Fibroblast of gingiva (primary cell): ENCODE data around the gene CRADD.
A peak's percentile ranks its signal among the peaks of the same experiment; 100 is the strongest.
"Not testable (repeated sequence)": the region's sequence is repeated elsewhere in the genome, so short reads cannot be mapped to it uniquely, and the experiment has no call there.

ENCODE experiments used
- DNase-seq: peaks from one replicate; pipeline ENCODE4 v3.0.0-alpha.2; 2011; ENCODE audit warnings: low read depth

The CRADD gene

DNA sequence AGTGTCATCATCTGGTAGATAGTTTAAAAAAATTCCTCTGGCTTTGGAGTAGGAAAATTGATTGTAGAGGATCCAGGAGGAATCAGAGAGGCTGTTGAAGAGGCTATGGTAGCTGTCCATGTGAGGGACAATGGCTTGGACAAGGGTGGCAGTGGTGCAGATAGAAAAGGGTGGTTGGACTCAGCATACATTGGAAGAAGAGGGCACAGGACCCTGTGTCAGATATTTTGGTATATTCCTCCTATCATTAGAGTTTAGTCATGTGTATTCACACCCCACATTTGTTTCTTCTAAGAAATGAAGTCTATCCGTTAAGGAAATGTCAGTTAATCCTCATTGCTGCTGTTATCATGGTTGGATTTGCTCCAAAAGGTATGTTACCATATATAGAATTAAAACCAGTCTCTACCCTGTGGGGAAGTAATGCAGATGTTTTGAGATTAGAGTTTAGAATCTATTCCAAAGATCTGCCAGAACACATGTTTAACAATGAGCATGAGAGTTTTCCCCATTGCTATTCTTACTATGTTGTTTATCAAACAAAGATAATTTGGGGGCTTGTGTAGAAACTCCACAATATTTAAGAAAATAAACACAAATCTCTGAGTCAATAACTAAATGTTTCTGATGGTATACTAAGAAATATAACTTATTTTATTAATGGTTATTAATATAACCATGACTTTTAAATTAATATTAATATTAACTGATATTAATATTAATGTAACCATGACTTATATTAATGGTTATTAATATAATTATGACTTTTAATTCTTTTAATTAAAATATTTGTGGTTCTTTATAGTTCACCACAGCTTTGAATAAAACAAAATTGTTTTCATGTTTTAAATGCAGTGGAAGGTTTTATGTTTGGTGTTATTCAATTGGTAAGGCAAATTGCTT, 80.9 kb downstream of the CRADD start:
- no peak for DNase-seq

DNA sequence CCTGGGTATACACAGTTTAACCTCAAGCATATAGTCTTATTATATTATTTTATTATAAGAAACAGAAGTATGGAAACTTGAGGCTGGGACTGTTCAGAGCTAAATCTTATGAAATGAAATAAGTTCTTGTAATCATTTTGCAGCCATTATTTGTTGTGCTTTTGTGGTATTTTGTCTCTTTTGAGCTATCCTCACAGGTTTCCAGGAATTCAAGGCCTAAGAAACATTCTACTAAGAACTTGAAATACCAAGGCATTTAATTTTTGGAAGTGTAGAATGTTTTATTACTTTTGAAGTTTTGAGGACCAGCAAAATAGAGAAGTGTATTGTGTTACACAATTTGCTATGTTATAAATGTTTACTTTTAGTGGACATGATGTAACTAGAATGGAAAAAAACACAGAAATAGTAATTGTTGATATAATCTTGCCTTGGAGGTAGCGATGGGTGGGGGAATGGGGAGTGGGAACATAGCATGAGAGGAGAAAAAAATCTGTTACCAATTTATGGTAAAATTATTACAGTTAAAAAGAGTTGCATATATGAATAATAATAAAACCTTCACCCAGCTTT, 81.7 kb downstream of the CRADD start:
- DNase-seq, result peak; percentile 55

DNA sequence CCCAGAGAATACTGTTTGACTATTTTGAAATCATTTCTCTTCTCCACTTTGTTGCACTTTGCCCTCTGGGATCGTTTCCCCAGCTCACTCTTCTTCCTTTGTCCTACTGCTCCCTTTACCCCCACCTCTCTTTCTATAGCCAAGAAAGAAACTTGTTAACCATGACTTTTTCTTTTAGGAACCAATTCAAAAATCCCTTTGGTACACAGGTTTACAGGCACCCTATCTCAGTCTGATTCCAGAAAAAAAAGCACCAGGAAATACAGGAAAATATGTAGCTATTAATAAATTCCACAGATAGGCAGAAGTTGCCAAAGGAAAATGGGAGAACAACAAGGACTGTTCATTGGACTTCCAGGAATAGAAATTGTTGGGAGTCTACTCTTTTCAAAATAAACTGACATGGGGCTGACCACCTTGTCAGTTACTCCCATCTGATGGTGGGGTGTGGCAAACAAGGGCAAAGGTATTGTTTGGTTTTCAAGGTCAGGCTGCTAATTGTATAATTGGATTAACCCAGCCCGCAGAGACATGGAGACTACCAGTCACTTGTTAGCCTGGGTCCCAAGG, 82.4 kb downstream of the CRADD start:
- peak; percentile 27 for DNase-seq

DNA sequence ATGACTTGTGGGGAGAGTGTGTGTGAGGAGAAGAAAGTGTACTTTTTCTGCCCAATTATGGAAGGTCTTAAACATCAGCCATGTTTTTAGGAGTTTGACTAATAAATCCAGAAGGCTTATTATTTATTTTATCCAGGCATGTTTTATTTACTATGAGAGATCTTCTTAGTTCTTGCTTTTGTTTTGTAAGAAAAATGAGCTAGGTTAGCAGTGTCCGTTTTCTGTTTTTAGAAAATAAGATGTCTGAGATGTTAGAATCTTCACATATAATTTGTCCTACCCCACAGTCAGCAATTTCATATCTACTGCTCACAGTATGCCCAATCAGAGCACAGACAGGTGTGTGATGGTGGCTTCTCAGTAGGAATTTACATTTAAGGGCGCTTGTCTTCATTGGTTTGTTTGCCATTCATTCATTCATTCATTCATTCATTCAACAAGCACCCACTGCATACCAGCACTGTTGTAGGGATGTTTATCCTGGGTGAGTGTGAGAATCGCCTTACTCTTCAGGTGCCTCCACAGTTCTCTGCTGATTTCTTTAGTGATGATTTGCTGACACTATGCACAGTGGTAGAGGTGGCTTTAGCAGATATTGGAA, 83.2 kb downstream of the CRADD start:
- no peak for DNase-seq

DNA sequence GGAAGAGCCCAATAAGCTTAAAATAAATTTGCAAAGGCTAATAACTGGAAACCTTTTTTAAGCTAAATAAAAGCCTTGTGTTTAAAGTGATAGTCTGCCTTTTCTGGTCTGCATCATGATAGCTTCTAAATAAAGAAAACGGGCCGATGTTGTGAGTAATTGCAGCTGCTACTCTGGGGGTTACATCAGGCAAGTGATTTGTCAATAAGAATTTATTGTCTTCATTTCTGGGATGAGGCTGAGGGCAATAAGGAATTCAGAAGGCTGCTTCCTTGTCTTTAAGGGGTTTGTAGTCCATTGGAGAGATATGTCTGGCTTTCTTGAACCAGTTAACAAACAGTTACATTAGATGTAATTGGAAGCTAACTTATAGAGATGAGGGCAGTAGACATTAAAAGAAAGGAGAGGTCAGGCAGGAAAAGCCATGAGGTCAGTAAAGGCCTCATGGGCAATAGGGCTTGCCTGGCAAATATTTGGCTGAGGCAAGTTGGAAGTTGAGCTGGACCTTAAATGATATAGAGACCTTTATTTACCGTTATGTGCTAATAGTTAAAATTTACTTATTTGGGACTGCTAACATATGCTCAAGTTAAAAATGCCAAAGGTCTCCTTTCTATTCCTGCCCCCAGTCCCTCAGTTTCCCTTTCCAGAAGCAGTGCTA, 85.0 kb downstream of the CRADD start:
- peak; percentile 68 for DNase-seq

DNA sequence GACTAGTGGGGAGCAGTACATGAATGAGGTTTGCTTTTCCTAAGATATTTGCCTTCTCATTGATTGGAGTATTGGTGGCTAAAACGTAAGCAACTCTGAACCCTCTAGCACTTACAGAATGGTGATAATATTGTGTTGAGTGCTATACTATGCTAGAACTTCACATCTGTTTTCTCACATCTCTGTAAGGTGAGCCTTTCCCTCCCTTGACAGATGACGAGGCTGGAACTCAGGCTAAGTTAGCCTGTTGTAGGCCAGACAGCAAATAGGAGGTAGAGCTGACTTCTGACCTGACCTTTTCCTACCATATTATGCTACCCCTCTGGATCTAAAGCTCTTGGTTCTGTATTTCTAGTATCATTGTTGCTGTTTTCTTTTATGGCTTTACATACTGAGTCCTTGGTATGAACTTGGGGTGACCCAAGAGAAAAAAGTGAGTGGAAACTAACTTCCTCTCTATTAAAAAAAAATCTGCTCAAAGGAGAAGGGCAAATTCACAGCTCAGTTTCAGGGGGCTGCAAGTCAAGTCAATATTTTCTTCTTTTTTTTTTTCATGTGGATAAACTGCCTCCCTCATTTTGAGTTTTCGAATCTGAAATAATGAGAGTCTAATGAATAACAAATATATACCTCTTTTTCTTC, 85.9 kb downstream of the CRADD start:
- DNase-seq, result no peak

DNA sequence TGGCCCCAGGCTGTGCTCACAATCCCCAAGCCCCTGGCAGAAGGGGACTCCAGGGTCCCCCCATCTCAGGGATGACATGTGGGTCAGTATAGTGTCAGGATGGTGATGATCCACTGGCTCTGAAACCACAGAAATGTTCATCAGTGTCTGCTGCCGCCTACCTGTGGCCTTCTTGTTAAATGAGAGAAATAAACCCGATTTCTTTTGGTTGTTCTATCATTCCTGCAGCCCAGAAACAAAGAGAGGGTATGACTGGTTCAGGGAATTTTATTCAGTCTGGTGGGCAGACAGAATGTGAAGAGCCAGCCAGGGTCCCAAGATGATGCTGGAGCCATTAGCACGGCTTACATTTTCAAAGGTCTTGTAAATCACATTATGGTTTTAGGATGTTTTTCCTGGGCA, 86.6 kb downstream of the CRADD start:
- DNase-seq, result no peak

DNA sequence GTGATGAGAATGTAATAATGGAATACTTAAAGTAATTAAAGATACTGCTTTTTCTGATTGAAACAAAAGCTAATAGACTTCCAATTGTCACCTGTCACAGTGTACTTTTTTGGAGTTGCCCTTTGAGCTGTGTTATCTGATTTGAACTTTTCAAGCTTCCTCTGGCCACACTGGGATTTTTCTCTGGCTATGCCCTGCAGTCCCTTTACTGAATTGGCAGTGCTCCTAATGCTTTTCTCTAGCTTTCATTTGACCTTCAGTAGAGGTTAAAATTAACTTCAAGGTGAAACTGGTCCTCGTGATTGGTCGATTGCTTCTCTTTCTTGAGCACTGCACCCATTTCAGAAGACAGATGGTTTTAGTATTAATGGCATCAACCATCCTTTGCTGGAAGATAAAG, 89.2 kb downstream of the CRADD start:
- no peak for DNase-seq

DNA sequence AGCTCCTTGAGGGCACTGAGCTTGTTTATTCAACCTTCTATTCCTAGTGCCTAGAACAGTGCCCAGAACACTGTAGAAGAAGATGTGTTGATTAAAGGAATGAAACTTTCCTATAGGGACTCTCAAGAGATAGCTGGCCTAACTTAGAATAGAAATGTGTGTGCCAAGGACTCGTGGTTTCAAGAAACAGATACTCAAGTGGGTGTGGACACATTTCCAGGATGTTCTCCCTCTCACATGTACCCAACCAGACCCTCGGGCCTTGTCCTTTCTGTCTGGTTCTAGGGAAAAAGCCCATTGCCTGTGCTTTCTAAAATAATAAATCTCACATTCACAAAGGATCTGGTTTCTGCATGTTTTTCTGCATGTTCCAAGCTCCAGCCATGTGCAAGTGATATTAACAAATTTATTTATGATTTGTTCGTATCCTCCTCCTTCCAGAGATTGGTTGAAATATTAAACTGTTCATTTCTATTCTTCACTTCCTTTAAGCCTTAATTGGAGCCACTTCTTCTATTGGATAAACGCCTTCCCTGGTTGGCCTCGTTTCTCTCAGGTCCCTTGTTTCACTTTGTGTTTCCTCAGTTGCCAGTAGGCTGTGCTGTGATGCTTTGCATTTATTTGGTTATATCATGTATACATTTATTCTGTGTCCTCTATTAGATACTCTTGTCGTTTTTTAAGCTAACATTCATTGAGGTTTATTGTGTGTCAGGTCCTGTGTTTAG, 89.8 kb downstream of the CRADD start:
- DNase-seq, result peak; percentile 91

DNA sequence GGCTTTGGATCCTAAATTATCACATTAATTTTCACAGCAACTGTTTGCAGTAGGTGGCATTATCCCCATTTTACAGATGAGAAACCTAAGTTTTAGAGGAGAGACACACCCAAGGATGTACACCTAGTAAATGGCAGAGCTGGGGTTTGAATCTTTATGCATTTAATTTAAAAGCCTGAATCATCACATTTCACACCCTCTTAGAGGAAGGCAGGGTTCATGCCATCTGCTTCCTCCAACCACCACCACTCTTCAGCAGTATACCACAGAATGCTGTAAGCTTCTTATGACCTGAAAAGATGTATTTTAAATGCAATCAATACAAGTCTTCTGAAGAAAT, 90.3 kb downstream of the CRADD start:
- DNase-seq, result no peak

DNA sequence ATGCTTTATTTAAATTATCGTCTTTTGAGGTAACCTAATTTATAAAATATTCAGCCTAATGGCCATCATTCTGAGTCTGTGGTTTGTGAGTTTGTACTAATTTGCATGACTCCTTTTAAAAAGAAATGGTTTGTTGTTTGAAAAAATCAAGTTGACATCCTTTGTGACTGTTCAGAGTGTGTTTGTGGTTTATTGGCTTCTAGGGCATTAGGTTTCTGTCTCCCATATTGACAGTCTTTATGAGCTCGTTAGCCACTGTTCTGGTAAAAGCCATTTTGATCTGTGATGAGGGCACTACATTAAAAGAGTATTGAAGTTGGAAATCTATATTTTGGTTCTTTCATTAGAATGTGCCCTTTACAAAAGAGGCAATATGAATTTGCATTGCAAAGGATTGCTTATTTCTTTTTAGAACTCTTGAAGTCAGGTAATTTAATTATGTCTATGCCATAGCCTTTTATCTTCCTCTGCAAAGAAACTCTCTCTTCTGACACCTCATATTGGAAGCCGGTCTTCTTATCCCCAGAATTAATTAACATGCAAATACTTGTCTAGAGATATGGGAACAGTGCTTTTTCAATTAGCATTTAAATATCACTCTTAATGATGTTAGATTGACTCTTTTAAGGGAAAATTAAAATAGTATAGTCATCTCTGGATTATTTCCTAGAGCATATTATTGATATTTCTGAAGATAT, 95.0 kb downstream of the CRADD start:
- DNase-seq, result no peak

DNA sequence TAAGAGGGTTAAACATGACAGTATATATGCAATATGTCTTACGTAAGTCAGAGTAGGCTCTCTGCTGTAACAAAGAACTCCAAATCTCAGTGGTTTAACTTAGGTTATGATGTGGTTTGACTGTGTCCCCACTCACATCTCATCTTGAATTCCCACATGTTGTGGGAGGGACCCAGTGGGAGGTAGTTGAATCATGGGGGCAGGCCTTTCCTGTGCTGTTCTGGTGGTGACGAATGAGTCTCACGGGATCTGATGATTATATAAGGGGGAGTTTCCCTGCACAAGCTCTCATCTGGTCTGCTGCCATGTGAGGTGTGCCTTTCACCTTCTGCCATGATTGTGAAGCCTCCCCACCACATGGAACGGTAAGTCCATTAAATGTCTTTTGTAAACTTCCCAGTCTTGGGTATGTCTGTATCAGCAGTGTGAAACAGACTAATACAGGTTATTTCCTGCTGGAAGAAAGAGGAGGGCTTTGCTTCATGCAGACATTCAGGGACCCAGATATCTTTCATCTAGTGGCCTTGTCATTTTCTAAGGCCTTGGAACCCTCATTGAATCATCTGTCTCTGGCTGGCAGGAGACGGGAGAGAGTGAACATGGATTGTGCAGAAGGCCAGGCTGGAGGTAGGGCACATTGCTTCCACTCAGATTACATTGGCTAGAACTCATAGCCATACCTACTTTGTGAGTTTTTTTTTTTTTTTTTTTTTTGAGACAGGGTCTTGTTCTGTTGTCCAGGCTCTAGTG, 96.1 kb downstream of the CRADD start:
- peak; percentile 57 for DNase-seq

DNA sequence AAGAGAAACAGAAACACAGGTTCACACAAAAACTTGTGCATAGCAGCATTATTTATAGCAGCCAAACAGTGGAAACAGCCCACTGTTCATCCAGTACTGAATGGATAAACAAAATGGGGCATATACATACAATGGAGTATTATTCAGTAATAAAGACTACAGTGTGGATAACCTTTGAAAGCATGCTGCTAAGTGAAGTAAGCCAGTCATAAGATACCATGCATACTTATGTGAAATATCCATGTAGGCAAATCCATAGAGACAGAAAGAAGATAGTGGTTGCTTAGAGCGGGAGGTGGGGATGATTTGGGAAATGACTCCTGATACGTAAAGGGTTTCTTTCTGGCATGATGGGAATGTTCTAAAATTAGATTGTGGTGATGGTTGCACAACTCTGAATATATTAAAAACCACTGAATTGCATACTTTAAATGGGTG, 99.4 kb downstream of the CRADD start:
- peak; percentile 99 for DNase-seq

DNA sequence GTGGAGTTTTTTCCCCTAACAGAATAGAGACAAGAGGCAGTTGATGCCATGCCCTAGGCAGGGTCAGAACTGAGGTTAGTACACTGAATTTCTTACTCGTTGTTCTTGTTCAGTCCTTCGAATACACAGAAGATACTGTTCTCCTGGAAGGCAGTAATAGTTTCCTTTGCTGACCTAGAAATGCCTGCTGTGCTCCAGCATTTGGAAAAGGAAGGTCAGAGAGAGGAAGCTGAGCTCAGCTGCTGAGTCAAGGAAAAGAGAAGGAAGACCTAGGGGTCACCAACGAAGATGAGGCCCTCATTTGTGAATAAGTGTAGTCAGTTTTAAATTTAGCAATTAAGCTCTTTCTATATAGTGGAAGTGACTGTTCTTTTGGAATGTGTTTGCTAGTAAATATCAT, 100.1 kb downstream of the CRADD start:
- DNase-seq, result peak; percentile 81

DNA sequence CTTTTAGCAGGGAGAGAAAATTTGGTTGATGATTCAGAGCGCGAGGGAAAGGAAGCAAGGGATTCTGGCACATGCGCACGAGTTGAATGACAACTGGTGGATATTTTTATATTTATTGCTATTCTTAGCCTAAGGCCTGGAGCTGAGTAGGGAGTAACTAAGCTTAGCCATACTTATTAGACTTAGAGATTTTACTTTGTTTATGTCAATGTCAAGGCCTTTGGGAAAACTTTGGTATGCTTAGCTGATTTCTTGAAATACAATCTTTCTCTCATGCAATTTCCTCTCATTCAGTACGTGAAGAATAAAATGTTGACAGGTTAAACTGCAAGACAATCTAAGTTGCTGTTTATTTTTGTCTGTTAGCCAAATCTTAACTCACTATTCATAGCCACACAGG, 101.1 kb downstream of the CRADD start:
- peak; percentile 99 for DNase-seq

DNA sequence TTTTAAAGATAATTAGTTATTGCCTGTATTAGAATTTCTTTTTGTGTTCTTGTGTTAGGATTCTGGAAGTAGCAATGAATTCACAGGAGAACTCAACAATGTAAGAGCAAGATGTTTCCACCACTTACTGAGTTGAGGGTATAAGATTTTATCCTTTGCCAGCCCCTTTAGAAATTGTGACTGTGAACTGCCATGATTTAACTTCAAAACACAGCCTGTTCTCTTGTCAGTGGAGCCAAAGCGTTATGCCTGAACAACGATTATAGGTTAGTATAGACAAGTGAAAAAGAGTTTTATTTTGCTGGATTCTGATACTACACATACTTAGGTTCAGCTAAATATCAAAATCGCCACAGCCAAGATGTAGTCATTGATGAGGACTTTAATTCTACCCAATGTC, 101.6 kb downstream of the CRADD start:
- no peak for DNase-seq

DNA sequence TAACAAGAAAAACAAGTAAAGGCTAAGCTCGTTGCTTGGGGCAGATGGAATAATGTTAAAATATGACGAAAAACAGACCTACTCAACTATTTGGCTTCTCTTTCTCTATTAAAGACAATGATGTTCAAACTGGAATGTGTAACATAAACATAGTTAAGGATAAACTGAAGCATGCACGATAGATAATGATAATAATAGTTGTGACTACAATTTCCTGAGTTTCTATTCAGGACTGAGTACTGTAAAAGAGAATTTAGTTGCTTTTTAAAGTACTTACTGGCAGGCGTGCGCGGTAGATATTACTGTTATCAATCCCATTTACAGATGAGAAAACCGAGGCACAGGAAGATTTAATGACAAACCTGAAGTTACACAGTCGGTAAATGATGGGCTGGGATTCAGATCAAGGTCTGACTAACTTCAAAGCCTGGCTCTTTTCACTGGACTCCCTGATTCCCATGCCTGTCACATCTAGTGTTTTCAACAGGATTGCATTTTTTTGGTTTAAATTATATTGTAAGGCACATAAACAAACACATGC, 103.0 kb downstream of the CRADD start:
- DNase-seq, result peak; percentile 84

DNA sequence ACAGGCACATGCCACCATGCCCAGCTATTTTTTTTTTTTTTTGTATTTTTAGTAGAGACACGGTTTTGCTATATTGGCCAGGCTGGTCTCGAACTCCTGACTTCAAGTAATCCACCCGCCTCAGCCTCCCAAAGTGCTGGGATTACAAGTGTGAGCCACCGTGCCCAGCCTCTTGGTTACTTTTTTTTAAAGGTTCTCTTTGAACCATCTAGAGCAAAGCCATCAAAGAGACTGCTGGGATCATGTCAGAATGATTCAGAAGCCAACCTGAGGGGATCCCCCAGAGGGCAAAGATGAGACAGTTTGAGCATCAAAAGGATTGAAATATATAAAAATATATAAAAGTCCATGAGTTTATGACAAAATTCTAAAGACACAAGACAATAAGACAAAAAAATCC, 103.7 kb downstream of the CRADD start:
- not testable (repeated sequence) for DNase-seq

DNA sequence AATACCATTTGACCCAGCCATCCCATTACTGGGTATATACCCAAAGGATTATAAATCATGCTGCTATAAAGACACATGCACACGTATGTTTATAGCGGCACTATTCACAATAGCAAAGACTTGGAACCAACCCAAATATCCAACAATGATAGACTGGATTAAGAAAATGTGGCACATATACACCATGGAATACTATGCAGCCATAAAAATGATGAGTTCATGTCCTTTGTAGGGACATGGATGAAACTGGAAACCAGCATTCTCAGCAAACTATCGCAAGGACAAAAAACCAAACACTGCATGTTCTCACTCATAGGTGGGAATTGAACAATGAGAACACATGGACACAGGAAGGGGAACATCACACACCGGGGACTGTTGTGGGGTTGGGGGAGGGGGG, 104.8 kb downstream of the CRADD start:
- DNase-seq, result not testable (repeated sequence)

DNA sequence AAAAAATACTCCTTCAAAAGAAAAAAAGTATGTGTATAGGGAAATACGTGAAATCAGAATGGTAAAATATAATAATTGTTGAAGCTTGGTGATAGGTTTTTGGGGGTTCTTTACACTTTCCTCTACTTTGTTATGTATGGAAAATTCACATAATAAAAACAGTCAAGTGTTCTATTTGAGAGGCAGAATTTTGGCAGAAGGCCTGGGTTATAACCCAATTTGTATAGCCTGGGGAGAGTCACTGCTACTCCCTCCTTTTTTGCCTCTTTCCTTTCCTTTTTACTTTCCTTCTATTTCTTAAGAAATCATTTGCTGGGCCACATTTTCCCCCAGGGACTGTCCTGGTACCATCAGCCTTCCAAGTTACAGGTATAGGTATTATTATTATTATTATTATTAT, 105.7 kb downstream of the CRADD start:
- peak; percentile 14 for DNase-seq
